Right hindlimb (tissue), 1 donor: ENCODE results near the gene FBXO24.
A peak's percentile ranks its signal among the peaks of the same experiment; 100 is the strongest.
"Not testable (repeated sequence)": the region's sequence is repeated elsewhere in the genome, so short reads cannot be mapped to it uniquely, and the experiment has no call there.

Experiments
- DNase-seq: peaks from one replicate; pipeline ENCODE4 v3.0.0-alpha.2; 2018

FBXO24 gene

GRCh38 chr7:100586266-100587025 is at the start of gene FBXO24:
Gene FBXO24, plus strand, starts transcription at chr7:100586328. Its CDS starts 298 bp downstream, at chr7:100586626.
- peak; percentile 100 for DNase-seq

- not testable (repeated sequence) for DNase-seq
Observed at GRCh38 chr7:100536695-100537094, 49.4 kb upstream of the FBXO24 start.

DNA sequence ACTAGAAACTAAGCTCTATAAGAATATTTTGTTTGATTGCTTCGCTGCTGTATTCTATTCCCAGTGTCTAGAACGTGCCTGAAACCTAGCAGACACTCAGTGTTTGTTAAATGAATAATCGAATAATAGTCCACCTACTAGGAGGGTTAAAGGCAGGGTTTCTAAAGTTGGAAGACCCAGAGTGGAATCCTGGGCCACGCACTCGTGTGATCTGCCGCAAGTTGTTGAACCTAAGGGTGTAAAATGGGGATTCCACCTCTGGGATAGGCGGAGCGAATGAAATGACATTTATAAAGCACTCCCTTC is 47.8 kb upstream of the FBXO24 start:
- DNase-seq, result no peak

DNA sequence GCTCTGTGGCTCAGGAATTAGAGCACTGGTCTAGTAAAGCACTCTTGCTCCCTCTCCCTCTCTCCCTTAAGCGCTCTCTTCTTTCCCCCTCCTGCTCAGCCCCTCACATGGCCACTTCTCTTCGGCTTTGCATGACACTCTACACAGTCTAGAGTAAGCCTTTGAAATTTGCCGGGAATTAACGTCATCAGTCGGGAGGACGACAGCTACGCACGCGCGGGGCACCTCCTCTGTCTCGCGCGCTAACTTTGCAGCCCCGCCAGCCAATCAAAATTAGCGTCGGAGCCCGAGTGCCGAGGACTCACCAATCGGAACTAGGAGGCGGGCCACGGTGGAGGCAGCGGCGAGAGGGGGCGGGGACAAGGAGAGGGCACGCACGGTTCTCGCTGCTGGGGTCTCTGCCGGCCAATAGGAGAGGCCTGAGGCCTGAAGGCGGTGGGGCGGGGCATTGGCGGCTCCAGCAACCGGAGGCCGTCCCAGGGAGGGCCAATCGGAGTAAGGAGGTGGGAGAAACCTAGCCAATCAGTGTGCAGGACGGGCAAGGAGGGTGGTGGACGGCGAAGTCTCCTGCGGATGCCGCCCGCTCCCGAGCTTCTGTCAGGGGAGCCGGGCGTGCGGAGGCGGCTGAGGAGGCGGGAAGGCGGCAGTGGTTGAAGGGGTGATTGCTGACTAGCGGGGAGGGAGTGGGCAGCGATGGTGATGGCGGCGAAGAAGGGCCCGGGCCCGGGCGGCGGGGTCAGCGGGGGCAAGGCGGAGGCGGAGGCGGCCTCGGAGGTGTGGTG is 47.3 kb upstream of the FBXO24 start, which contains the start of gene AGFG2:
Gene AGFG2 (plus strand): TSS at position 550 of the 782 bp plus-strand sequence. CDS start 144 bp downstream, at position 694.
- DNase-seq, result peak; percentile 100

- DNase-seq, result no peak
Observed at GRCh38 chr7:100539436-100540006, 46.6 kb upstream of the FBXO24 start.

- DNase-seq, result no peak
Observed at GRCh38 chr7:100540073-100540723, 45.9 kb upstream of the FBXO24 start.

- not testable (repeated sequence) for DNase-seq
Observed at GRCh38 chr7:100541309-100541708, 44.8 kb upstream of the FBXO24 start.

DNA sequence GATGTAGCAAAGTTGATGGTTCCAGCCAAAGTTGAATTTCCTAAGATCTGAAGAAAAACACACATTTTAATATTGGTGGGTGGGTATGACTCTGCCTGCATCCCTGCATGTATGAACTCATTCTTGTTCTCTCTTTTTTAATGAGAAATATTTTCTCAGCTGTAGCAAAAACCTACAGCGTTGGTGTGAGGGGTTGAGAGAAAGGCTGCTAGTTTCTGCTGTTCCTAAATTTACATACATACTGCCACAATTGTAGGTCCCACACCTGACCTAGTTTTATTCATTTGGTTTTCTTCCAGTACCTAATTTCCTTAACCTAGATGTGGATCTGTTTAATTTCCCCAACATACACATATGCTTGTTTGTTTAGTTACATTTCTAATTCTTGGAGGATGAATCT is 42.5 kb upstream of the FBXO24 start:
- no peak for DNase-seq

GRCh38 chr7:100544386-100544785 is 41.7 kb upstream of the FBXO24 start:
- no peak for DNase-seq

DNA sequence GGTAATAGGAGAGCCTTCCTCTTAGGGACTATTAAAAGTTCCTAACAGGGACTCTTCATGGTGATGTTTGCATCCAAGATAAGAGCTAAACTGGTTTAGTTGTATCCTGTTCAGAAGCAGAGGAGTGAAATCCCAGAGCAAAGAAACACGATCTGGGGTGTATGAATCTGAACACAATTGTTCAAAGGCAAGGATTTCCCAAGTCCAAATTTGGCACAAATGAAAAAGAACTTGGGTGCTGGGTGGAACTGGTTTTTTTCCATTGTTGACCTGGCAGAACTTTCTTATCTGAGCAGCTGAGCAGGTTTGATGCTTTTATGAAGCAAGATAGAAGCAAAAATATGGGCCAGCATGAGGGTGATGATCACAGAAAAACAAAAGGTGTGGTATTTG is 41.2 kb upstream of the FBXO24 start:
- no peak for DNase-seq

DNA sequence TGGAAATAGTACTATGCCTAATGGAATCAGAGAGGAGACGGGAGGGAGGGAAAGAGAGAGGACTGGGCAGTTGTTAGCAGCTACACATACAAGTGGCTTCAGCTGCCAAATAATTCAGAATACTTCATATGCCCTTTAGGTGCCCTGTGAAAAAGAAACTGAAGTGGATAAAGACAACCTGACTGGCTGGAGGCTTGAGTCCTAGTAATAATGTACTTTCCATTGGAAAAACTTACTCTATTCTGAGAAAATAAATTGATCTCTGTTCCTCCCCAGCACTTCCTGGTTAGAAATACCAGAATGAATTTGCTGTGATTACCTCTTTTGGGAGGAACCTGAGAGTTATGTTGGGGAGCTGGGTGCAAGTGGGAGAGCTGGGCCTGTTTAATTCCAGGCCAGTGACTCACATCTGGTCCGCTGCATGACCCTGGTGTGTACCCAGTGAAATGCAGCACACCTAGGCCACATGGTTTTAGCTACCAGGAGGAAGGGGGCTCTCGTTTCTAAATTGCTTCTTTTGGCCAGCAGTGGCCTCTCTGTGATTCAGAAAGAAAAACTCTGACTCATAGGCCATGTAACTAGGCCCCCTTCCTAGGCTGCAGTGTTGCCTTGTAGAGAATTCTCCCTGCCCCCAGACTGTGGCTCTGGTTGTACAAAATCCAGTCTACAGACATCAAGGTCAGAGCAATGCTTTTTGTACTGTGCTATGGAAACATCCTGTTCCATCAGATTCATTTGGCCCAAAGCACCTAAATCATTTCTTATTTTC is 40.6 kb upstream of the FBXO24 start:
- DNase-seq, result peak; percentile 64

GRCh38 chr7:100546129-100546925 is 39.8 kb upstream of the FBXO24 start:
- no peak for DNase-seq

DNA sequence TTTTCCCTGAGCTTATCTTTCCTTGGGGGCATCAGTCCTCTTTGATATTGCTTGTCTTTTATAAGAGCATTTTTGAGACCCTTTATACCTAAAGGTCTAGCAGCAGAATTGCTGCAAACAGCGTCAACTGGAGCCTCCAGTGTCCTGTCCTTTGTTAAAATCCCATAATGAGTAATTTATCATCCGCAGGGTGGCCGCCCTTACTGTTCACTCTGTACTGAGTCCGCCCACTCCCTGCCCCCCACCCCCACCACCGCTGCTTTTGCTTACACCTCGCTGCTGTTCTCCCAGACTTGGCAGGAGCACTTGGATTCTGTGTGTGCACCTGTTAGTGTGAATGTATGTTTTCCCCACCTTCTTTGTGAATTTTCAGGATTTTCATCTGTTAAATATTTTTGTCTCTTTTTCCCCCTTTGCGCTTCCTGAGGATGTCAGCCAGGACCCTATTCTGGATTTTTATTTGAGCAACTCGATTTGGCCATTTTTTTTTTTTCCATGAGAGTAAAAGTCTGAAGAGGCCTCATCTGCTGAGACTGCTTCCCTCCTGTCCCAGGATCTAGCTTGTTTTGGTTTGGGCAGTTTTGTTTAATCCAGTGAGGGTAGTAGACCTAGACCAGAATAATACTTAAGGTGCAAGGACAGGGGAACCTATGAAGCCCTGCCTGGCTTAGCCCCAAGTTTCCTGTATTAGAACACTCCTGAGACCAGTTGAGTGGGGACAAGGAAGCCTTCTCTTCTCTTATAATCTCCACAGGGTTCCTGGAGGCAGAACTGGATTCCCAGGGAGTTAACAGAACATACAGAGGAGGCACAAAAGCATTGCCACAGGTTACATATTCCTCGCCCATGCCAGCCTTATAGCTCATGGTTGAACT is 39.0 kb upstream of the FBXO24 start:
- DNase-seq, result no peak

DNA sequence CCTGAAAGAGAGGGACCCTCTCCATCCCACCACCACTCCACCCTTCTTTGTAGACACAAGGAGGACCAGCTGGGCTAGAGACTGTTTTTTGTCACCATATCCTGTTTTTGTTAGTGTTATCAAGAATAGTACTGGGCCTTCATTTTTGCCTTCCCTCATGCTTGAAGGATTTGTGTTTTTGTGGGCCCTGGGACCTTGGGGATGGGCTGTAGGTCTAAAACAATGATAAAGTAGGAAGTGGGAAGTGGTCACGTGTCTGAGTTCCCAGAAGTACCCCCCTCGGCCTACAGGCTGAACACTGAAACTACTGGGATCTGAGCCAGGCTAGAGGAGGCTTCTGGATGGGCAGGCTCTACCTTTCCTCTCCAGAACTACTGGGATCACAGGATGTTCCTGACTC is 38.3 kb upstream of the FBXO24 start:
- DNase-seq, result peak; percentile 29

DNA sequence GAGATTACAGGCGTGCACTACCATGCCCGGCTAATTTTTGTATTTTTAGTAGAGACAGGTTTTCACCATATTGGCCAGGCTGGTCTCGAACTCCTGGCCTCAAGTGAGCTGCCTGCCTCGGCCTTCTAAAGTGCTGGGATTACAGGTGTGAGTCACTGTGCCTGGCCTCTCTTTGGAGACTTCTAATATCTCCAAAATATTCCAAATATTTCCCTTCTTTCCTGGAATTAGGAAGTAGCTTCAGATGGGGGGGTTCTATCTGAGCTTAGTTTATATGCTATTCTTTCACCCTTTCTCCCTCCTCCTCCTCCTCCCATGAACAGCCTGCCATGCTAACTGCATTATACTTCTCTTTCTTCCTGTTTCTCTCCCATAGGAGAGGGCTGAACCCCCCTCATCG is 37.7 kb upstream of the FBXO24 start:
- DNase-seq, result not testable (repeated sequence)

DNA sequence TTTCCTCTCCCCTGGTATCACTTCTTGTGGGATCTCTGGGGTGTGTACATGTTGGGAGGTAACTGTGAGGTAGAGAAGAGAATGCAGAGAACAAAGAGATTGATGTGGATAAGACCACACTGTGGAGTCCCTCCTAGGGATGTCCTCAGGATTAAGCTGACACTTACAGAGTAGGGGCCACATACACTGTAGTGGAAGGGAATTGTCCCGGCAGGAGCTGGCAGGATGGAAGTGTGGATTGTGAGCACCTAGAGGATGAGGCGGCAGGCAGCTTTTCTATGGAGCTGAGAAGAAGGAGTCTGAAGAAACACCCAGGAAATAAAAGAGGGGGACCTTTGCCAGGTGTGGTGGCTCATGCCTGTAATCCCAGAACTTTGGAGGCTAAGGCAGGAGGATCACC is 33.6 kb upstream of the FBXO24 start:
- no peak for DNase-seq

DNA sequence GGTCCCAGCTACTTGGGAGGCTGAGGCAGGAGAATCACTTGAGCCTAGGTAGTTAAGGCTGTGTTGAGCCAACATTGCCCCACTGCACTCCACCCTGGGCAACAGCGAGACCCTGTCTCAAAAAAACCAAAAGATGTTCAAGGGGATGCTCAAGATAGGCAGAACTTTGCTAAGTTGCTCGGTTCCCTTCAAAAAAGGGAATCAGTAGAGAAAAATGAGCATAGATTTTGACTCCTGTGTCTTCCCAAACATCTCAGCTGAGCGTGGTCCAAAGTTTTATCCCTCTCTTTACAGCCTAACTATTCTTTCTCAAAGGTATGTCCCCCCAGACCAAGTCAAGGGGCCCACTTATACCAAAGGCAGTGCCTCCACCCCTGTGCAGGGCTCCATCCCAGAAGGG is 33.1 kb upstream of the FBXO24 start:
- no peak for DNase-seq

GRCh38 chr7:100555701-100556100 is 30.4 kb upstream of the FBXO24 start:
- no peak for DNase-seq

GRCh38 chr7:100556541-100556940 is 29.6 kb upstream of the FBXO24 start:
- DNase-seq, result no peak

DNA sequence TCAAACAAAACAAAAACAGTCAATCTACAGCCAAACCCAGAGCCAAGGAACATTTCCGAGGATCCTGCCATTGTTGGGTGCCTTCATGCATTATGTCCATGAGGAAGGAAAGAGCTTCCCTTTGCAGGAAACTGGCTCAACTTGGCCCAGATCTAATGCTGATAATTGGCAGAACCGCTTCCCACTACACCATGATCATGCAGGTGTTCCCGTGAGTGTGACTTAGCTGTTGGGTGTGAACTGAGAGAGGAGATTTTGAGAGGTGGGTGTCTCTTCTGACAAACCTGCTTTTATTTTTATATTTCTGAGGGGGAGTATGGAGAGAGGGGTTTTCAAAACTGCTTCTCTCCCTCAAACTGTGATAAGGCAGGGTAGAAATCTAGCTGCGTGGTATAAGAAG is 27.0 kb upstream of the FBXO24 start:
- DNase-seq, result no peak
